ENCODE data around the gene WDFY3.

DNA sequence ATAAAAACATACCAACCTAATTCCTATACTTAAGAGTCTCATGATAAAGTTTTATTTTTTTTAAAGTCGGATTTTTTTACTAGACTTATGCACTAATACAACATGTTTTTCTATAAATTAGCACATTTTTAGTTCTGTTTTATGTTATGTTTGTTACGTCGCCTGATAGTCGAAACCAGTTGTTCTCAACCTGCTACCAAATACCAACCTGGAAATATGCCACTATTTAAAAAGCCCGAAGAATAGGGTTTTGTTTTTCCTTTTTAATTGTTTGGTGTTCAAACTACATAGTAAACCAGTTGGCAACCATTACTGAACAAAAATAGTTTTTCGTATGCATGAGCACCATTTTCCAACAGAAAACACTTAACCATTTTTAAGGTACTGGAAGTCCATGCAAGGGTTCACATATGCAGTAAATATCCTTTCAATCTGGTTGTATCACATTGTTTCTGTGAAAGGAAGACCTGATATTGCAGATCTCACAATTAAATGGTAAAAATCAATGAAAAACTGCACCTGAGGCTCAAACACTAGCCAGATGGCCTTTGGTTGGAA is 1.4 kb downstream of the WDFY3 start:
- TF ChIP-seq, protein P1, sequence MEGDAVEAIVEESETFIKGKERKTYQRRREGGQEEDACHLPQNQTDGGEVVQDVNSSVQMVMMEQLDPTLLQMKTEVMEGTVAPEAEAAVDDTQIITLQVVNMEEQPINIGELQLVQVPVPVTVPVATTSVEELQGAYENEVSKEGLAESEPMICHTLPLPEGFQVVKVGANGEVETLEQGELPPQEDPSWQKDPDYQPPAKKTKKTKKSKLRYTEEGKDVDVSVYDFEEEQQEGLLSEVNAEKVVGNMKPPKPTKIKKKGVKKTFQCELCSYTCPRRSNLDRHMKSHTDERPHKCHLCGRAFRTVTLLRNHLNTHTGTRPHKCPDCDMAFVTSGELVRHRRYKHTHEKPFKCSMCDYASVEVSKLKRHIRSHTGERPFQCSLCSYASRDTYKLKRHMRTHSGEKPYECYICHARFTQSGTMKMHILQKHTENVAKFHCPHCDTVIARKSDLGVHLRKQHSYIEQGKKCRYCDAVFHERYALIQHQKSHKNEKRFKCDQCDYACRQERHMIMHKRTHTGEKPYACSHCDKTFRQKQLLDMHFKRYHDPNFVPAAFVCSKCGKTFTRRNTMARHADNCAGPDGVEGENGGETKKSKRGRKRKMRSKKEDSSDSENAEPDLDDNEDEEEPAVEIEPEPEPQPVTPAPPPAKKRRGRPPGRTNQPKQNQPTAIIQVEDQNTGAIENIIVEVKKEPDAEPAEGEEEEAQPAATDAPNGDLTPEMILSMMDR (IDR thresholded peaks at IDR 0.05): no peak
- no peak for TF ChIP-seq POLR2A (IDR thresholded peaks at IDR 0.05)

Data from Peyer's patch (tissue), 4 donors.